Nephron (organoid): ENCODE results near the gene JAGN1.

ENCODE experiments used
- H3K27ac Mint-ChIP-seq, 3 experiments: 2 replicates each; pipeline ENCODE4 v1.8.0; 2020; ENCODE audit warnings: mixed read lengths in 3 of 3, mild to moderate bottlenecking in 2 of 3, moderate library complexity in 1 of 3
- H3K27me3 Mint-ChIP-seq: 2 replicates; pipeline ENCODE4 v1.8.0; 2021; ENCODE audit warnings: low read depth, mild to moderate bottlenecking, moderate library complexity, mixed read lengths
- H3K36me3 Mint-ChIP-seq: 2 replicates; pipeline ENCODE4 v1.8.0; 2020; ENCODE audit warnings: low read depth, mixed read lengths
- H3K4me1 Mint-ChIP-seq: 2 replicates; pipeline ENCODE4 v1.8.0; 2020; ENCODE audit warnings: mixed read lengths
- H3K4me3 Mint-ChIP-seq, 3 experiments: 2 replicates each; pipeline ENCODE4 v1.8.0; 2020; ENCODE audit warnings: mild to moderate bottlenecking in 3 of 3, mixed read lengths in 3 of 3, moderate library complexity in 2 of 3
- H3K9me3 Mint-ChIP-seq: 2 replicates; pipeline ENCODE4 v1.8.0; 2020; ENCODE audit warnings: mixed read lengths
- TF ChIP-seq, protein P1 (sequence below), 3 experiments: fragments of 200-600 bp; sonication (generic); IDR thresholded peaks; one replicate each; pipeline ENCODE4 v1.5.0; 2021; ENCODE audit warnings: antibody characterized with exemption in 3 of 3; ENCODE audit not compliant: unreplicated experiment in 3 of 3

Gene JAGN1

DNA sequence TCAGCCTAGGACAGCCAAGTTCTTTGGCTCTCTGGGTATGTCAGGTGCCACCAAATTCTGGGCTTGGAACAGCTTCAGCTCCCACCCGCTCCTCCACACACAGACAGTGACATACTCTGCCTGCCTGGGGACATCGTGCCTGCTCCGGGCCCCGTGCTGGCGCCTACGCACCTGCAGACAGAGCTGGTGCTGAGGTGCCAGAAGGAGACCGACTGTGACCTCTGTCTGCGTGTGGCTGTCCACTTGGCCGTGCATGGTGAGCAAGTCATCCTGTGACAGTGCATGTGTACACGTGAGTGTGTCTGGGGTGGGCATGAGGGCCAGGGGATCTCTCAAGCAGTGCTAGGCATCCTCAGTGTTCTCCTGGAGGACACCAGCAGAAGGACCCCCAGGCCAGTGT lies 27.4 kb downstream of the JAGN1 start:
- Mint-ChIP-seq H3K27ac (peak overlapping the region in 2 of 3 experiments; percentile 66 to 93), H3K9me3 (no peaks in the 10 kb centered on the region), H3K4me1 (peaks cover 15% of the 10 kb centered on the region), H3K36me3 (peaks cover 4% of the 10 kb centered on the region), H3K4me3 (peak overlapping the region; percentile 76 to 90 (median 90)), H3K27me3 (no peaks in the 10 kb centered on the region)
- TF ChIP-seq, protein P1, sequence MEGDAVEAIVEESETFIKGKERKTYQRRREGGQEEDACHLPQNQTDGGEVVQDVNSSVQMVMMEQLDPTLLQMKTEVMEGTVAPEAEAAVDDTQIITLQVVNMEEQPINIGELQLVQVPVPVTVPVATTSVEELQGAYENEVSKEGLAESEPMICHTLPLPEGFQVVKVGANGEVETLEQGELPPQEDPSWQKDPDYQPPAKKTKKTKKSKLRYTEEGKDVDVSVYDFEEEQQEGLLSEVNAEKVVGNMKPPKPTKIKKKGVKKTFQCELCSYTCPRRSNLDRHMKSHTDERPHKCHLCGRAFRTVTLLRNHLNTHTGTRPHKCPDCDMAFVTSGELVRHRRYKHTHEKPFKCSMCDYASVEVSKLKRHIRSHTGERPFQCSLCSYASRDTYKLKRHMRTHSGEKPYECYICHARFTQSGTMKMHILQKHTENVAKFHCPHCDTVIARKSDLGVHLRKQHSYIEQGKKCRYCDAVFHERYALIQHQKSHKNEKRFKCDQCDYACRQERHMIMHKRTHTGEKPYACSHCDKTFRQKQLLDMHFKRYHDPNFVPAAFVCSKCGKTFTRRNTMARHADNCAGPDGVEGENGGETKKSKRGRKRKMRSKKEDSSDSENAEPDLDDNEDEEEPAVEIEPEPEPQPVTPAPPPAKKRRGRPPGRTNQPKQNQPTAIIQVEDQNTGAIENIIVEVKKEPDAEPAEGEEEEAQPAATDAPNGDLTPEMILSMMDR (IDR thresholded peaks at IDR 0.05; ENCODE audit: unreplicated experiment in 3 of 3): no peak

DNA sequence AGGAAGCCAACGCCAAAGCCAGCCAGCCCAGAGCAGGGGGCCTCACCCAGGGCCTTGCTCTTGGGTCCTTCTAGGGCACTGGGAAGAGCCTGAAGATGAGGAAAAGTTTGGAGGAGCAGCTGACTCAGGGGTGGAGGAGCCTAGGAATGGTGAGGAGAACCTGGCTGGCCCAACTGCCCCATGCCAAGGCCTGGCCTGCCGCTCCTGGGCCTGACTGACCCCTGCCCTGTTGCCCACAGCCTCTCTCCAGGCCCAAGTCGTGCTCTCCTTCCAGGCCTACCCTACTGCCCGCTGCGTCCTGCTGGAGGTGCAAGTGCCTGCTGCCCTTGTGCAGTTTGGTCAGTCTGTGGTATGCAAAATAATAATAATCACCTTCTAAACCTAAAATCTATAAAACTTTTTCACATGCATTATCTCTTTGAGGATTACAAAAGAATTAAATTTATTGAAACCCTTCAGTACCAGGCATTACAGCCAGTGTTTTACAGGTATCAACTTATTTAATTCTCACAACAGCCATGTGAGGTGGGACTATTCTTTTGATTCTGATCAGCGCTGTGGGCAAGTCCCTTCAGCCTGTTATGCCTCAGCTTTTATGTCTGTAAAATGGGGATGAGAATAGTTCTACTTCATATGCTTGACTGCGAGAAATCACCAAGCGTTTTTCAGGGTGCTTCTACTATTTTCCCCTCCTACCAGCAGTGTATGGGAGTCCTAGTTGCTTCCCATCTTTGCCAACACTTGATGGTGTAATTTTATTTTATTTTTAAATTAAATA lies 28.0 kb downstream of the JAGN1 start:
- peaks cover 4% of the 10 kb centered on the region for H3K36me3 Mint-ChIP-seq
- H3K27me3 Mint-ChIP-seq: no peaks in the 10 kb centered on the region
- TF ChIP-seq, protein P1 (IDR thresholded peaks at IDR 0.05; ENCODE audit: unreplicated experiment in 3 of 3): no peak
- H3K27ac Mint-ChIP-seq: no peak overlapping the region
- peaks cover 15% of the 10 kb centered on the region for H3K4me1 Mint-ChIP-seq
- H3K9me3 Mint-ChIP-seq: no peaks in the 10 kb centered on the region
- H3K4me3 Mint-ChIP-seq: peak overlapping the region; percentile 48 to 73 (median 57)

DNA sequence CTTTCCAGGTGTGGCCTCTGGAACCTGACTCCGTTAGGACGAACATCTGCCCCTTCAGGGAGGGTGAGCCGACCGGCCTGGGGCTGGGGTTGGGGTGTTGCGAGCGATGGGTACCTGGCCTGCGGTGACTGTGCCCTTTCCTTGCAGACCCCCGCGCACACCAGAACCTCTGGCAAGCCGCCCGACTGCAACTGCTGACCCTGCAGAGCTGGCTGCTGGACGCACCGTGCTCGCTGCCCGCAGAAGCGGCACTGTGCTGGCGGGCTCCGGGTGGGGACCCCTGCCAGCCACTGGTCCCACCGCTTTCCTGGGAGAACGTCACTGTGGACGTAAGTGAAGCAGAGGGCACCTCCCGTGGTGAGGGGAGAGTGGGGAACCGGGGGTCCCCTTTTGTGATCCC lies 37.7 kb downstream of the JAGN1 start:
- H3K4me1 Mint-ChIP-seq: no peaks in the 10 kb centered on the region
- H3K36me3 Mint-ChIP-seq: peaks cover 18% of the 10 kb centered on the region
- H3K4me3 Mint-ChIP-seq: no peak overlapping the region
- no peaks in the 10 kb centered on the region for H3K9me3 Mint-ChIP-seq
- peaks cover 3% of the 10 kb centered on the region for H3K27me3 Mint-ChIP-seq
- H3K27ac Mint-ChIP-seq: no peak overlapping the region
- TF ChIP-seq, protein P1 (IDR thresholded peaks at IDR 0.05; ENCODE audit: unreplicated experiment in 3 of 3): no peak

GRCh38 chr3:9930804-9931418 lies 40.5 kb downstream of the JAGN1 start:
- no peak overlapping the region for H3K27ac Mint-ChIP-seq
- no peaks in the 10 kb centered on the region for H3K9me3 Mint-ChIP-seq

DNA sequence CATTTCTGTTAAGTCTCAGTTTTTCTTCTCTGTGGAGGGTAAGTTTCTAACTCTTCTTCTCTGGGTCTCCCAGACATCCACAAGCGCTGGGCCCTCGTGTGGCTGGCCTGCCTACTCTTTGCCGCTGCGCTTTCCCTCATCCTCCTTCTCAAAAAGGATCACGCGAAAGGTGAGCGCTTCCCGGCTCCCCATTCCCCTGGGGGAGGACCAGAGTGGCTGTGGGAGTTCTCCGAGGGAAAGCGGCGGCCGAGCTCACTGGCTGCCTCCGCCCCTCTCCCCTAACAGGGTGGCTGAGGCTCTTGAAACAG lies 42.1 kb downstream of the JAGN1 start:
- H3K27ac Mint-ChIP-seq: peak overlapping the region in 1 of 3 experiments; percentile 27
- peaks cover 3% of the 10 kb centered on the region for H3K27me3 Mint-ChIP-seq
- H3K9me3 Mint-ChIP-seq: no peaks in the 10 kb centered on the region
- TF ChIP-seq, protein P1 (IDR thresholded peaks at IDR 0.05; ENCODE audit: unreplicated experiment in 3 of 3): no peak
- peaks cover 12% of the 10 kb centered on the region for H3K4me1 Mint-ChIP-seq
- peaks cover 20% of the 10 kb centered on the region for H3K36me3 Mint-ChIP-seq
- peak overlapping the region; percentile 92 to 99 (median 94) for H3K4me3 Mint-ChIP-seq

More at GRCh38 chr3:9930804-9931418, 40.5 kb downstream of the JAGN1 start:
- Mint-ChIP-seq H3K36me3 (peaks cover 17% of the 10 kb centered on the region), H3K4me3 (peak overlapping the region; percentile 27 to 72 (median 59)), H3K27me3 (peaks cover 3% of the 10 kb centered on the region), H3K4me1 (peaks cover 12% of the 10 kb centered on the region)
- TF ChIP-seq, protein P1 (IDR thresholded peaks at IDR 0.05; ENCODE audit: unreplicated experiment in 3 of 3): no peak
